GM12801 (cell line): ENCODE measurements around the gene LRBA.

Experiments used
- CTCF ChIP-seq: IDR thresholded peaks from one replicate; pipeline ENCODE4 v1.5.1; 2011; ENCODE audit warnings: control low read depth; ENCODE audit not compliant: insufficient read length; ENCODE audit errors: extremely low read depth

Gene LRBA

GRCh38 chr4:150896497-150896896 lies 118.6 kb downstream of the LRBA start:
- no peak for TF ChIP-seq CTCF

- TF ChIP-seq CTCF, result no peak
These were observed 124.8 kb downstream of the LRBA start for GRCh38 chr4:150890246-150890645.

- TF ChIP-seq CTCF, result no peak
These were observed 125.8 kb downstream of the LRBA start for GRCh38 chr4:150889306-150889705.

- no peak for TF ChIP-seq CTCF
These were observed 126.5 kb downstream of the LRBA start for GRCh38 chr4:150888625-150889024.

GRCh38 chr4:150888217-150888616 lies 126.9 kb downstream of the LRBA start:
- no peak for TF ChIP-seq CTCF

GRCh38 chr4:150886597-150886996 lies 128.5 kb downstream of the LRBA start:
- TF ChIP-seq CTCF, result no peak

- TF ChIP-seq CTCF, result no peak
These were observed 130.5 kb downstream of the LRBA start for GRCh38 chr4:150884625-150885024.

GRCh38 chr4:150875367-150875766 lies 139.7 kb downstream of the LRBA start:
- TF ChIP-seq CTCF, result no peak
